Measurements from ENCODE around the gene DHRSX. TPM values are rescaled to one million over a fixed set of nuclear protein-coding genes. Genes with fewer than 3 reads are reported as not detected.
"Not testable (repeated sequence)": the region's sequence is repeated elsewhere in the genome, so short reads cannot be mapped to it uniquely, and the experiment has no call there.

Gene DHRSX
- total and polyA plus RNA-seq, 7 donors, result 5.6 to 19.3 (median 9.6) TPM

DNA sequence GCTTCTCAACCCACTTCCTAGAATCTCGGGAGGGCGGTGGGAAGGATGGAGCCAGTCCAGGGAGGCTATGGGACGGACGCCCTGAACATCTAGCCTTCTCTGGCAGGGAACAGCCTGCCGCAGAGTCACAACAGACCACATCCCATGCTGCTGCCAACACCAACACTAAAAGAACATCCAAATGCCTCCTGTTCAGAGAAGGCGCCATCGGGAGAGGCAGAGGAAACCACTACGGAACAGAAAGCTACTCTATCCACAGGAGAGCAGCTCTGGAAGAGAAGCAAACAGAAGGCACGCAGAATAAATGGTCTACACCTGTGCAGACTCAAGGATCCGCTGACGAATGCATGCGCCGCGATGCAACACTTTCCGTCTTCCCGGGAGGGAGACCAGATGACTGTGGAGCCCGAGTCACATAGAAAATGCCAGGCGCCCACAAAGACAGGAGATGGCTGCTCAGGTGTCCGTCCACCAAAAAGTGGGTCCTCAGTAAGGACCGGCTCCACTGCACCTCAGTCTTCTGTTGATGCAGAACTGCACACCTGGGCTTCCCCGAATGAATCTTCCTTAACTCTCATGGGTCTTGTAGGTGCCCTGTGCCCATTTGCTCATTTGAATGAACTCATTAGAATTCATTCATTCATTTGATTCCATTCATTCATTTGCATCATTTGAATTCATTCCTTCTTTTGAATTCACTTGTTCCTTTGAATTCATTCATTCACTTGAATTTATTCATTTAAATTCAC, 217.5 kb downstream of the DHRSX start:
- no peak for ATAC-seq
- DNase-seq, result no peak
- WGBS, 3 donors, result 88 to 92% (median 89%) methylated on average over 21 of the region's 21 CpGs
- intact Hi-C loops (cut with DNase I), result no loop called here
- Histone ChIP-seq H3K27me3 (ENCODE audit: insufficient read depth in 3 of 3, low read length in 2 of 3) (no peaks in the 10 kb centered on the region), H3K9me3 (no peaks in the 10 kb centered on the region), H3K27ac (no peak overlapping the region), H3K4me3 (no peak overlapping the region), H3K36me3 (ENCODE audit: insufficient read depth in 1 of 2, low read depth in 1 of 2) (peaks cover 0 to 2% of the 10 kb centered on the region in 2 donors), H3K4me1 (no peaks in the 10 kb centered on the region)
- TF ChIP-seq, protein P1, sequence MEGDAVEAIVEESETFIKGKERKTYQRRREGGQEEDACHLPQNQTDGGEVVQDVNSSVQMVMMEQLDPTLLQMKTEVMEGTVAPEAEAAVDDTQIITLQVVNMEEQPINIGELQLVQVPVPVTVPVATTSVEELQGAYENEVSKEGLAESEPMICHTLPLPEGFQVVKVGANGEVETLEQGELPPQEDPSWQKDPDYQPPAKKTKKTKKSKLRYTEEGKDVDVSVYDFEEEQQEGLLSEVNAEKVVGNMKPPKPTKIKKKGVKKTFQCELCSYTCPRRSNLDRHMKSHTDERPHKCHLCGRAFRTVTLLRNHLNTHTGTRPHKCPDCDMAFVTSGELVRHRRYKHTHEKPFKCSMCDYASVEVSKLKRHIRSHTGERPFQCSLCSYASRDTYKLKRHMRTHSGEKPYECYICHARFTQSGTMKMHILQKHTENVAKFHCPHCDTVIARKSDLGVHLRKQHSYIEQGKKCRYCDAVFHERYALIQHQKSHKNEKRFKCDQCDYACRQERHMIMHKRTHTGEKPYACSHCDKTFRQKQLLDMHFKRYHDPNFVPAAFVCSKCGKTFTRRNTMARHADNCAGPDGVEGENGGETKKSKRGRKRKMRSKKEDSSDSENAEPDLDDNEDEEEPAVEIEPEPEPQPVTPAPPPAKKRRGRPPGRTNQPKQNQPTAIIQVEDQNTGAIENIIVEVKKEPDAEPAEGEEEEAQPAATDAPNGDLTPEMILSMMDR (IDR thresholded peaks at IDR 0.05), result no peak

DNA sequence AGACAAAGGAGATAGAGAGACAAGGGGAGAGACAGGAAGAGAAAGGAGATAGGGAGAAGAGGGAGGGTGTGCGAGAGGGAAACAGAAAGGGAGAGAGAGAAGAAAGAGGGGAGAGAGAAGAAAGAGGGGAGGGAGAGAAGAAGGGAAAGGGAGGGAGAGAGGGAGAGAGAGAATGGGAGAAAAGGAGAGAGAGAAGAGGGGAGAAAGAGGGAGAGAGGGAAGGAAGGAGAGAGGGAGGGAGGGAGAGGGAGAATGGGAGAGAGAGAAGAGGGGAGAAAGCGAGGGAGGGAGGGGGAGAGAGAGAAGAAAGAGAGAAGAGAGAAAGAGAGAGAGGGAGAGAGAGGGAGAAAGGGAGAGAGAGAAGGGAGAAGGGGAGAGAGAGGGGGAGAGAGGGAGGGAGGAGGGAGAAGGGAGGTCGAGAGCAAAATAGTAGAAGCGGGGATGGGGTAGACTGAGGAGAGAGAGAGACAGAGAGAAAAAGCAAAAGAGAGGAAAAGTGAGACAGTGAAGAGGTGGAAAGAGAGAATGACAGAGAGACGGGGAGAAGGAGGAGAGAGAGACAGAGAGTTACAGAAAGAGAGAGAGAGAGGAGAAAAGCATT, 218.2 kb downstream of the DHRSX start:
- WGBS, 3 donors, result 79 to 90% (median 83%) methylated on average over 4 to 5 of the region's 5 CpGs
- Histone ChIP-seq H3K36me3 (ENCODE audit: insufficient read depth in 1 of 2, low read depth in 1 of 2) (peaks cover 0 to 2% of the 10 kb centered on the region in 2 donors), H3K4me1 (no peaks in the 10 kb centered on the region), H3K27ac (no peak overlapping the region), H3K9me3 (no peaks in the 10 kb centered on the region), H3K27me3 (ENCODE audit: insufficient read depth in 3 of 3, low read length in 2 of 3) (no peaks in the 10 kb centered on the region), H3K4me3 (no peak overlapping the region)
- TF ChIP-seq, protein P1 (IDR thresholded peaks at IDR 0.05), result no peak
- ATAC-seq (no peak), DNase-seq (no peak)
- intact Hi-C loops (cut with DNase I), result no loop called here

DNA sequence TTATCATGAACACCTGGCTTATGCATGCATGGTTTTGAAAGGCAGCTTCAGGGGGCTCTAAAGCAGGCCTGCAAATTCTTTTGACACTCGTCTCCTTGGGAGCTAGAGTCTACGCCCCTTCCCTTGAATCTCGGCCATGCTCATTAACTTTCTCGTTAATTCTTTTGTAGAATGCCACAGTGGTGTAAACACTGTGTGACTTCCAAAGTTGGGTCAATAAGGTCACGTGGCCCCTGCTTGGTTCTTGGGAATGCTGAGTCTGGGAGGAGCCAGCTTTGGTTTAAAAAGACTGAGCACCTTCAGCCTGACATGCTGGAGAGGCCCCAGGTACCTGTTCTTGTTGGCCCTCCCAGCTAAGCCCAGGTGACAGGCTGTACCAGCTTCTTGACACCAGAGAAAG, 228.4 kb downstream of the DHRSX start:
- intact Hi-C loops (cut with DNase I), result no loop called here
- Histone ChIP-seq H3K4me1 (no peaks in the 10 kb centered on the region), H3K27ac (no peak overlapping the region), H3K9me3 (no peaks in the 10 kb centered on the region), H3K27me3 (ENCODE audit: insufficient read depth in 3 of 3, low read length in 2 of 3) (no peaks in the 10 kb centered on the region), H3K36me3 (ENCODE audit: insufficient read depth in 1 of 2, low read depth in 1 of 2) (no peaks in the 10 kb centered on the region), H3K4me3 (no peak overlapping the region)
- TF ChIP-seq, protein P1 (IDR thresholded peaks at IDR 0.05), result no peak
- WGBS, 3 donors, result 61 to 62% (median 62%) methylated on average over 5 of the region's 5 CpGs
- ATAC-seq, result no peak
- DNase-seq, result no peak

DNA sequence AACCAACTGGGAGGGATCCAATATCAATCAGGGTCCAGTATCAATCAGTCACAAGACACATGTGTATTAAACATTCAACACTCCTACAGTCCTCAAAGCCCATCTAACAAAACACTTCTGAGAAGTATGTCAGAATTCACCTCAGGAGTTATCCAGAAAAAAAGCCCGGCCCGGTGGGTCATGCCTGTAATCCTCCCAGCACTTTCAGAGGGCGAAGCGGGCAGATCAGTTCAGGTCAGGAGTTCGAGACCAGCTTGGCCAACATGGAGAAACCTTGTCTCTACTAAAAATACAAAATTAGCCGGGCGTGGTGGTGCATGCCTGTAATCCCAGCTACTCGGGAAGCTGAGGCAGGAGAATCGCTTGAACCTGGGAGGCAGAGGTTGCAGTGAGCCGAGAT, 229.2 kb downstream of the DHRSX start:
- H3K27me3 ChIP-seq (ENCODE audit: insufficient read depth in 3 of 3, low read length in 2 of 3); H3K9me3 ChIP-seq; intact Hi-C loops (cut with DNase I); DNase-seq; H3K4me3 ChIP-seq; H3K27ac ChIP-seq; H3K4me1 ChIP-seq; H3K36me3 ChIP-seq (ENCODE audit: insufficient read depth in 1 of 2, low read depth in 1 of 2); ATAC-seq: not testable (repeated sequence)
- WGBS, 3 donors, result 90 to 91% (median 90%) methylated on average over 10 of the region's 10 CpGs

DNA sequence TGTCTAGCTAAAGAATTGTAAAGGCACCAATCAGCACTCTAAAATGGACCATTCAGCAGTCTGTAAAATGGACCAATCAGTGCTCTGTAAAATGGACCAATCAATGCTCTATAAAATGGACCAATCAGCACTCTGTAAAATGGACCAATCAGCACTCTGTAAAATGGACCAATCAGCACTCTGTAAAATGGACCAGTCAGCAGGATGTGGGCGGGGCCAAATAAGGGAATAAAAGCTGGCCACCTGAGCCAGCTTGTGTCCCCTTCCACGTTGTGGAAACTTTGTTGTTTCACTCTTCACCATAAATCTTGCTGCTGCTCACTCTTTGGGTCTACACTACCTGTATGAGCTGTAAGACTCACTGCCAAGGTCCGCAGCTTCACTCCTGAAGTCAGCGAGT, 230.0 kb downstream of the DHRSX start:
- H3K4me1 ChIP-seq; H3K36me3 ChIP-seq (ENCODE audit: insufficient read depth in 1 of 2, low read depth in 1 of 2); DNase-seq; H3K27ac ChIP-seq; H3K9me3 ChIP-seq; intact Hi-C loops (cut with DNase I); H3K4me3 ChIP-seq; ATAC-seq; H3K27me3 ChIP-seq (ENCODE audit: insufficient read depth in 3 of 3, low read length in 2 of 3): not testable (repeated sequence)
- 86 to 91% (median 86%) methylated on average over 4 of the region's 4 CpGs for WGBS, 3 donors

Data from psoas muscle (tissue), 8 donors.